Right lobe of liver (tissue), 4 donors: ENCODE results near the gene ARHGEF38.

ENCODE experiments used
- CTCF ChIP-seq, 4 donors: fragments of 200-600 bp in 3 of 4; fragments of 450-650 bp in 1 of 4; IDR thresholded peaks; one replicate each; pipeline versions ENCODE4 v1.5.1 to v1.8.0; 2016 to 2022; ENCODE audit warnings: antibody characterized with exemption in 4 of 4, mild to moderate bottlenecking in 2 of 4
- POLR2A ChIP-seq: fragments of 450-650 bp; IDR thresholded peaks from one replicate; pipeline ENCODE4 v1.6.1; 2017; ENCODE audit warnings: antibody characterized with exemption, mild to moderate bottlenecking
- donor health status: DM: no; HTN: no; CAD: no.
- donor health status: DM: no; HTN: no; CAD: no.
- donor health status: DM: no; HTN: yes; CAD: no.

GRCh38 chr4:105587841-105588240 lies 35.4 kb downstream of the ARHGEF38 start:
- TF ChIP-seq CTCF (IDR thresholded peaks at IDR 0.05) (no peak), POLR2A (no peak)
